ENCODE results near the gene JDP2.

JDP2 gene

DNA sequence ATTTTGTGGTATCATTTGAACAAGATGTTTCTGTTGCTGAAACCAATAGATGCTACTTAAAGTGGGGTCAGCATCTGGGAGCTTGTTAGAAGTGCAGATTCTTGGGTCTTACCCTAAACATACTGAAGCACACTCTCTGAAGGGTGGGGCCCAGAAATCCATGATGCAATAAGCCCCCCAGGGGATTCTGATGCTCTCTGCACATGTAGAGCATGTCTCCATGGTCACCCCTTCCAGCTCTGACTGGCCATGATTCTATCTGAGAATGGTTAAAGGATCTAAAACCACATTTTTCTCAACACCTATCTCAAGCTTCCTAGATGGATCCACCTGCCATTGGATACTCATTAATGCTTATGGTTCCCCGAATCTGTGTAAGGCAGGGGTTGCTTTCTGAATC, 20.4 kb downstream of the JDP2 start:
- WGBS (ENCODE audit: extremely low coverage, insufficient coverage, insufficient read length), result no CpG with 5 or more reads among the region's 1 CpG
- Histone ChIP-seq H3K9me3 (ENCODE audit: insufficient read depth, low read depth, low read length) (peaks cover 2% of the 10 kb centered on the region), H4K91ac (ENCODE audit: low read depth, low read length) (no peak overlapping the region), H3K79me1 (ENCODE audit: low read length) (peaks cover 13% of the 10 kb centered on the region), H4K12ac (ENCODE audit: low read depth, low read length) (no peak overlapping the region), H3K18ac (ENCODE audit: low read length) (no peak overlapping the region), H3K4ac (ENCODE audit: low read depth, low read length) (no peak overlapping the region), H3K36me3 (ENCODE audit: control insufficient read depth in 1 of 2, insufficient read depth in 2 of 2, low read length in 2 of 2) (peaks cover 14 to 26% of the 10 kb centered on the region in 2 experiments), H3K23ac (ENCODE audit: low read length) (no peak overlapping the region), H3K27ac (ENCODE audit: low read depth, low read length) (no peak overlapping the region), H2BK120ac (ENCODE audit: insufficient read depth, low read length, poor library complexity) (no peak overlapping the region), H3K79me2 (ENCODE audit: control insufficient read depth, insufficient read depth, low read length, poor library complexity) (peaks cover 4% of the 10 kb centered on the region), H2BK12ac (ENCODE audit: low read length) (no peak overlapping the region), H3K4me2 (ENCODE audit: low read length) (no peak overlapping the region), H2BK5ac (ENCODE audit: low read depth, low read length, poor library complexity) (no peak overlapping the region), H2AFZ (ENCODE audit: insufficient read depth, low read length, poor library complexity) (no peak overlapping the region), H3K4me3 (ENCODE audit: low read depth, low read length) (no peak overlapping the region), H2AK5ac (ENCODE audit: low read length) (no peak overlapping the region), H4K8ac (ENCODE audit: low read depth, low read length) (no peak overlapping the region), H3K9ac (ENCODE audit: low read length) (no peak overlapping the region), H3K14ac (ENCODE audit: low read length) (no peak overlapping the region), H3K4me1 (ENCODE audit: control insufficient read depth in 1 of 2, insufficient read depth in 2 of 2, low read length in 2 of 2) (peaks cover 22 to 23% of the 10 kb centered on the region in 2 experiments), H3K27me3 (ENCODE audit: insufficient read depth, low read length) (no peaks in the 10 kb centered on the region)
- no peak for DNase-seq

DNA sequence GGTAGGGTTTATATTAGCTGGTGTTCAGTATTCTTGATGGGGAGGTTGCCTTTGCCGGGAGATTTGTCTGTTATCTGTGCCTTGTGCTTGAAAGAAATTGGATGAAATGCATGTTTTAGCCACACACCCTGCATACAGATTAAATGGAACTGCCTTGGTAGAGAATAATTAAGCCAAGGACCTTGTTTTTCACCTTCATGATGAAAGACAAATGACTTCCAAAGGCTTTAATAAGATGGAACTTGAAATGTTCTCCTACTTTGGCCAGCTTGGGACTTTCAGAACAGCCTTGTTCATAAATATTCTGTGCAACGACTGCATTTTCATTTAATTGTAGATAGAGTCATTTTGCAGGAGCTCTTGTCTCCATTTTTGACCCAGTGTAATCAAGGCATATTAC, 21.2 kb downstream of the JDP2 start:
- Histone ChIP-seq H3K9me3 (ENCODE audit: insufficient read depth, low read depth, low read length) (peaks cover 2% of the 10 kb centered on the region), H2BK120ac (ENCODE audit: insufficient read depth, low read length, poor library complexity) (no peak overlapping the region), H3K4ac (ENCODE audit: low read depth, low read length) (no peak overlapping the region), H3K79me1 (ENCODE audit: low read length) (peaks cover 20% of the 10 kb centered on the region), H2BK12ac (ENCODE audit: low read length) (no peak overlapping the region), H2AK5ac (ENCODE audit: low read length) (no peak overlapping the region), H3K9ac (ENCODE audit: low read length) (no peak overlapping the region), H4K12ac (ENCODE audit: low read depth, low read length) (no peak overlapping the region), H3K14ac (ENCODE audit: low read length) (no peak overlapping the region), H3K27ac (ENCODE audit: low read depth, low read length) (no peak overlapping the region), H4K91ac (ENCODE audit: low read depth, low read length) (no peak overlapping the region), H3K4me2 (ENCODE audit: low read length) (no peak overlapping the region), H3K79me2 (ENCODE audit: control insufficient read depth, insufficient read depth, low read length, poor library complexity) (peaks cover 6% of the 10 kb centered on the region), H2AFZ (ENCODE audit: insufficient read depth, low read length, poor library complexity) (no peak overlapping the region), H3K27me3 (ENCODE audit: insufficient read depth, low read length) (no peaks in the 10 kb centered on the region), H2BK5ac (ENCODE audit: low read depth, low read length, poor library complexity) (no peak overlapping the region), H3K4me1 (ENCODE audit: control insufficient read depth in 1 of 2, insufficient read depth in 2 of 2, low read length in 2 of 2) (peaks cover 26 to 28% of the 10 kb centered on the region in 2 experiments), H3K36me3 (ENCODE audit: control insufficient read depth in 1 of 2, insufficient read depth in 2 of 2, low read length in 2 of 2) (peaks cover 12 to 28% of the 10 kb centered on the region in 2 experiments), H3K23ac (ENCODE audit: low read length) (no peak overlapping the region), H3K4me3 (ENCODE audit: low read depth, low read length) (no peak overlapping the region), H3K18ac (ENCODE audit: low read length) (no peak overlapping the region), H4K8ac (ENCODE audit: low read depth, low read length) (no peak overlapping the region)
- WGBS (ENCODE audit: extremely low coverage, insufficient coverage, insufficient read length), result no CpG with 5 or more reads among the region's 2 CpGs
- no peak for DNase-seq

DNA sequence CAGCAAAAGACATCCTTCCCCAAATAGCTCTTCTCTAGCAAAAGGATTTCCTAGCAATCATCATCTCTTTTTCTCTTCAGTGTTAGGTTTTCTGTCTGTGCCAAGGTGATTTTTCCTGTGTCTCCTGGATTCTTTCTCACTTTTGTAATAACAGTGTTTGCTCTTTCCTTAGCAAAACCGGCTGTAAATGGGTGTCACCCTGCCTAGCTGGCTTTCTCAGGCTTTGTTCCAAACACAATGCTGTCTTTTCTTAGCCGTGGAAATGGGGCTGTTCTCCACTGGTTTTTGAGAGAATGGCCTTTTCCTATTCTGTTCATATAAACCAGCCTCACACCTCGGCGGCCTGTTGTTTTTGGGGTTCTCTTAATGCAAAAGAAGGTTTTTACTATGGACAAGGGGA, 21.9 kb downstream of the JDP2 start:
- Histone ChIP-seq H3K23ac (ENCODE audit: low read length) (no peak overlapping the region), H4K91ac (ENCODE audit: low read depth, low read length) (no peak overlapping the region), H3K4me3 (ENCODE audit: low read depth, low read length) (no peak overlapping the region), H3K27me3 (ENCODE audit: insufficient read depth, low read length) (no peaks in the 10 kb centered on the region), H2BK120ac (ENCODE audit: insufficient read depth, low read length, poor library complexity) (no peak overlapping the region), H3K9me3 (ENCODE audit: insufficient read depth, low read depth, low read length) (peaks cover 2% of the 10 kb centered on the region), H3K4ac (ENCODE audit: low read depth, low read length) (peak overlapping the region; percentile 39), H3K4me1 (ENCODE audit: control insufficient read depth in 1 of 2, insufficient read depth in 2 of 2, low read length in 2 of 2) (peaks cover 29% of the 10 kb centered on the region in 2 experiments), H2AFZ (ENCODE audit: insufficient read depth, low read length, poor library complexity) (no peak overlapping the region), H3K79me2 (ENCODE audit: control insufficient read depth, insufficient read depth, low read length, poor library complexity) (peaks cover 6% of the 10 kb centered on the region), H3K27ac (ENCODE audit: low read depth, low read length) (no peak overlapping the region), H3K9ac (ENCODE audit: low read length) (no peak overlapping the region), H3K79me1 (ENCODE audit: low read length) (peaks cover 21% of the 10 kb centered on the region), H2BK5ac (ENCODE audit: low read depth, low read length, poor library complexity) (no peak overlapping the region), H3K4me2 (ENCODE audit: low read length) (no peak overlapping the region), H3K18ac (ENCODE audit: low read length) (peak overlapping the region; percentile 28), H2BK12ac (ENCODE audit: low read length) (no peak overlapping the region), H2AK5ac (ENCODE audit: low read length) (no peak overlapping the region), H3K36me3 (ENCODE audit: control insufficient read depth in 1 of 2, insufficient read depth in 2 of 2, low read length in 2 of 2) (peaks cover 9 to 25% of the 10 kb centered on the region in 2 experiments), H4K8ac (ENCODE audit: low read depth, low read length) (no peak overlapping the region), H4K12ac (ENCODE audit: low read depth, low read length) (no peak overlapping the region), H3K14ac (ENCODE audit: low read length) (no peak overlapping the region)
- no CpG with 5 or more reads among the region's 4 CpGs for WGBS (ENCODE audit: extremely low coverage, insufficient coverage, insufficient read length)
- no peak for DNase-seq

DNA sequence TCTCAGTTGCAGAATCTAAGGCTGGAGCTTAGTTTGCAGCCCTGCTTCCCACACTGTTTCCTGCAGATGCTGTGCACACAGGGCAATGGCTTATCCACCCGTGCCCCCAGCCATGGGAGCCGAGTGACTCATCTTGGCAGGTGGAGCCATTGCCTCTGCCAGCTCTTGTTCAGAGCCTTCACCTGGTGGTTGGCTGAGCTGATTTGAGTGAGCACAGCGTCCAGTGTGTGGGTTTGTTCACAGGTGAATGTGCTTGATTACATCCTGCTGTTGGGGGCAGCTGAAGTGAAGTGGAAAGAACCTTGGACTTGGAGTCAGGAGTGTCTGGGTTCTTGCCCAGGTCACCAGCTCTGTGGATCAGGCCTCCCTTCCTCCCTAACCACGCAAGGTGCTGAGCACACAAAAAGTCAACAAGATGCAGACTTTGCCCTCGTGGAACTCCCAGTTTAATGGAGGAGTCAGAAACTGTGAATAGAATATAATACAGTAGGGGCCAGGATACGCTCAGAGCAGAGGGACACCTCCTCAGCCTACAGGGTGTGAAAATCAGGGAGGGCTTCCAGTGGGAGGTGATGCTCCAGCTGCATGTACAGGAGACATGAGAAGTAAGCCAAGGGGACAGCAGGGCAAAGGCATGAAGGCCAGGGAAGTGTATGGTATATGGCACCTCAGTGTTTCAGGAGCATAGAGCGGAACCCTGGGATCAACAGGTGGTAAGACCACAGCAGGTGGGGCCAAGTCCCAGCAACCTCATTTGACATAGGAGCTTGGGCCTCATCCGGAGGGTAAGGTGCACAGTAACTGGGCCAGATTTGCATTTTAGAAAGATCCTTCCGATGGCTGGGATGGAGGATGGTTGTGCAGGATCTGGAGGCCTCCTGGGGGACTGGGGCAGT, 22.8 kb downstream of the JDP2 start:
- Histone ChIP-seq H4K12ac (ENCODE audit: low read depth, low read length) (no peak overlapping the region), H3K4me2 (ENCODE audit: low read length) (no peak overlapping the region), H3K36me3 (ENCODE audit: control insufficient read depth in 1 of 2, insufficient read depth in 2 of 2, low read length in 2 of 2) (peaks cover 4 to 20% of the 10 kb centered on the region in 2 experiments), H3K23ac (ENCODE audit: low read length) (no peak overlapping the region), H3K4me1 (ENCODE audit: control insufficient read depth in 1 of 2, insufficient read depth in 2 of 2, low read length in 2 of 2) (peaks cover 38 to 39% of the 10 kb centered on the region in 2 experiments), H3K4me3 (ENCODE audit: low read depth, low read length) (no peak overlapping the region), H2BK120ac (ENCODE audit: insufficient read depth, low read length, poor library complexity) (no peak overlapping the region), H3K14ac (ENCODE audit: low read length) (no peak overlapping the region), H3K79me2 (ENCODE audit: control insufficient read depth, insufficient read depth, low read length, poor library complexity) (peaks cover 10% of the 10 kb centered on the region), H3K9ac (ENCODE audit: low read length) (no peak overlapping the region), H3K9me3 (ENCODE audit: insufficient read depth, low read depth, low read length) (peaks cover 2% of the 10 kb centered on the region), H3K27me3 (ENCODE audit: insufficient read depth, low read length) (no peaks in the 10 kb centered on the region), H2AK5ac (ENCODE audit: low read length) (no peak overlapping the region), H3K18ac (ENCODE audit: low read length) (peak overlapping the region; percentile 47), H4K91ac (ENCODE audit: low read depth, low read length) (no peak overlapping the region), H4K8ac (ENCODE audit: low read depth, low read length) (no peak overlapping the region), H2AFZ (ENCODE audit: insufficient read depth, low read length, poor library complexity) (no peak overlapping the region), H3K79me1 (ENCODE audit: low read length) (peaks cover 22% of the 10 kb centered on the region), H2BK5ac (ENCODE audit: low read depth, low read length, poor library complexity) (no peak overlapping the region), H2BK12ac (ENCODE audit: low read length) (no peak overlapping the region), H3K4ac (ENCODE audit: low read depth, low read length) (no peak overlapping the region), H3K27ac (ENCODE audit: low read depth, low read length) (no peak overlapping the region)
- no peak for DNase-seq
- no CpG with 5 or more reads among the region's 9 CpGs for WGBS (ENCODE audit: extremely low coverage, insufficient coverage, insufficient read length)

Data from trophoblast cell (in vitro differentiated cells and primary cell).